HL-60 (cell line): Measurements from ENCODE around the gene PCBP4.

ENCODE experiments used
- REST ChIP-seq: IDR thresholded peaks from 2 replicates; pipeline ENCODE4 v1.6.1; 2012; ENCODE audit warnings: low read depth; ENCODE audit not compliant: insufficient replicate concordance
- SPI1 ChIP-seq: IDR thresholded peaks from 2 replicates; pipeline ENCODE4 v1.6.1; 2012; ENCODE audit warnings: low read depth, mild to moderate bottlenecking, borderline replicate concordance
- TF ChIP-seq, protein P1 (sequence below): IDR thresholded peaks from one replicate; pipeline ENCODE4 v1.5.1; 2011; ENCODE audit warnings: low read length, control low read depth, inconsistent platforms; ENCODE audit not compliant: insufficient read depth

DNA sequence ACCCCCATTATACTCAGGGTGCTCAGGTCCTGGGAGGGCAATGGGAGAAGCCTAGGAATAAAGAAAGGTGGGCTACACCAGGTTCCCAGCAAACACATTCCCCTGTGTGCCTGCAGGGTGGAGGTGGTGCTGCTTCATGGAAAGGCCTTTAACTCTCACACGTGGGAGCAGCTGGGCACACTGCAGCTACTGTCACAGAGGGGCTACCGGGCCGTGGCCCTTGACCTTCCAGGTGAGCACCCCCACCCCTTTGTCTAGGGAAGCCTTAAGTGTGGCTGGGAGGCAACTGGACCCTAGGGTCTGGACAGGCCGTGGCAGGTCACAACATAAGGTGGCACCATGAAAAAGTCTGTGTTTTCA lies 10.9 kb upstream of the PCBP4 start:
- TF ChIP-seq, protein P1, sequence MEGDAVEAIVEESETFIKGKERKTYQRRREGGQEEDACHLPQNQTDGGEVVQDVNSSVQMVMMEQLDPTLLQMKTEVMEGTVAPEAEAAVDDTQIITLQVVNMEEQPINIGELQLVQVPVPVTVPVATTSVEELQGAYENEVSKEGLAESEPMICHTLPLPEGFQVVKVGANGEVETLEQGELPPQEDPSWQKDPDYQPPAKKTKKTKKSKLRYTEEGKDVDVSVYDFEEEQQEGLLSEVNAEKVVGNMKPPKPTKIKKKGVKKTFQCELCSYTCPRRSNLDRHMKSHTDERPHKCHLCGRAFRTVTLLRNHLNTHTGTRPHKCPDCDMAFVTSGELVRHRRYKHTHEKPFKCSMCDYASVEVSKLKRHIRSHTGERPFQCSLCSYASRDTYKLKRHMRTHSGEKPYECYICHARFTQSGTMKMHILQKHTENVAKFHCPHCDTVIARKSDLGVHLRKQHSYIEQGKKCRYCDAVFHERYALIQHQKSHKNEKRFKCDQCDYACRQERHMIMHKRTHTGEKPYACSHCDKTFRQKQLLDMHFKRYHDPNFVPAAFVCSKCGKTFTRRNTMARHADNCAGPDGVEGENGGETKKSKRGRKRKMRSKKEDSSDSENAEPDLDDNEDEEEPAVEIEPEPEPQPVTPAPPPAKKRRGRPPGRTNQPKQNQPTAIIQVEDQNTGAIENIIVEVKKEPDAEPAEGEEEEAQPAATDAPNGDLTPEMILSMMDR, result no peak
- TF ChIP-seq SPI1 (no peak), REST (no peak)
